ENCODE data around the gene VPS37B.

GRCh38 chr12:122839907-122840554, 55.9 kb downstream of the VPS37B start:
- TF ChIP-seq CTCF (IDR thresholded peaks at IDR 0.05; ENCODE audit: low read length) (no peak), EZH2 (optimal IDR thresholded peaks at IDR 0.05; ENCODE audit: low read depth, low read length) (no peak), EZH2phosphoT487 (IDR thresholded peaks at IDR 0.05; ENCODE audit: low read length) (no peak)
